ENCODE results near the gene PIGW.
A peak's percentile ranks its signal among the peaks of the same experiment; 100 is the strongest.
"Not testable (repeated sequence)": the region's sequence is repeated elsewhere in the genome, so short reads cannot be mapped to it uniquely, and the experiment has no call there.

Gene PIGW

GRCh38 chr17:36534840-36535668 lies at the start of gene PIGW, which contains the start of gene MYO19:
Gene PIGW (plus strand): TSS chr17:36534987. CDS start chr17:36537102, 2,115 bp downstream.
Gene MYO19 (minus strand): TSS chr17:36534868. CDS start chr17:36532538, 2,330 bp downstream.
- peak; percentile 93 for DNase-seq

- no peak for DNase-seq
Observed at GRCh38 chr17:36485027-36485426, 49.8 kb upstream of the PIGW start.

GRCh38 chr17:36485805-36486203 lies 49.0 kb upstream of the PIGW start:
- DNase-seq: no peak

GRCh38 chr17:36486204-36487194 lies 48.3 kb upstream of the PIGW start, which contains the start of gene ZNHIT3:
Gene ZNHIT3 (plus strand): TSS chr17:36486681. CDS start chr17:36486700, 19 bp downstream.
- peak; percentile 94 for DNase-seq

- DNase-seq: no peak
Observed at GRCh38 chr17:36493956-36494355, 40.8 kb upstream of the PIGW start.

- no peak for DNase-seq
Observed at GRCh38 chr17:36494674-36495073, 40.1 kb upstream of the PIGW start.

DNA sequence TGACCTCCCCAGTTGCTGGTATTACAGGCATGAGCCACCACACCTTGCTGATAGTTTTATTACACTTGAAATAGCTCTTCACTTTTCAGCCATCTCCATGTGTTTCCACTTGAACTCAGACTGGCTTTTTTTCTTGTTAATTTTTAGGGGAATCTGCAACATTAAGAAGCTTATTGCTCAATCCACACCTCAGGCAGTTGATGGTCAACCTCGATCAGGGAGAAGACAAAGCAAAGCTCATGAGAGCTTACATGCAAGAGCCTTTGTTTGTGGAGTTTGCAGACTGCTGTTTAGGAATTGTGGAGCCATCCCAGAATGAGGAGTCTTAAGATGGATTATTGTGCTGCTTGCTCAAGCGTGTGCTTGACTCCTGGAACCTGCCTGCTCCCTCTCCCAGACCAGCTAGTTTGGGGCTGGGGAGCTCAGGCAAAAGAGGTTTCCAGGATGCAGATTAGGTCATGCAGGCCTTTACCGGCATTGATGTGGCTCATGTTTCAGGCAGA lies 39.7 kb upstream of the PIGW start:
- DNase-seq: no peak

DNA sequence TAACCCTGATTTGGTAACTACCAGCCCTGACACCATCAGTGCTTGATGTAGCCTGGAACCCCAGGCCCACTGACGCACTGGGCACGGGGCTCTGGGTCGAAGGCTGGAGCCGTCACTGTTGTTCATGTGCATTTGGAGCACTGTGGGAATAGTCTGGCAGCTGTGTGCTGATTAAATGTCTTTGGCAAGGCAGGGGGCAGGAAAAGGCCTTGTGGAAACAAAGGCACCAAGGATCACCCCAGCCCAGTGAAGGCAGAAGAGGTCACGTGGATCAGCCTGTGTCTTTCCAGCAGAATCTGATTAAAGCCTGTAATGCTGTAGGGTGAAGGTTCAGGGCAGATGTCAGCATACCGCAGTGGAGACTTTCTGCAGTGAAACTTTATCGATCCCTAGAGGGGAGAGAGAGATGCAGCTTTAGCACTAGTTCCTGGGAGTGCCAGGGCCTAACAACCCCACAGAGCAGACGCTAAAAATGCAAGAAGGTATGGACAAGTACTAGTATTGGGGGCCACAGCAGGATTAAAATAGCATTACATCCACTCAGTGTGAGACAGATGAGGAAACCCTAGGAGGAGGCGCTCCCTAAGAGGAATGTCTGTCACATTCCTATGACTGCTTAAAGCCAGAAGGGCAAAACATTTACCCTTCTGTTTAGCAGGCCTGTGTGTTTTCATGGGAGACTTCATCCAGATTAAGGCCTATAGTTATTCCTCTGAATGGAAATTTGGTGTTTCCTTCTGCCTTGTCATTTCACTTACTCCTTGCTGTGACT lies 38.6 kb upstream of the PIGW start:
- no peak for DNase-seq

DNA sequence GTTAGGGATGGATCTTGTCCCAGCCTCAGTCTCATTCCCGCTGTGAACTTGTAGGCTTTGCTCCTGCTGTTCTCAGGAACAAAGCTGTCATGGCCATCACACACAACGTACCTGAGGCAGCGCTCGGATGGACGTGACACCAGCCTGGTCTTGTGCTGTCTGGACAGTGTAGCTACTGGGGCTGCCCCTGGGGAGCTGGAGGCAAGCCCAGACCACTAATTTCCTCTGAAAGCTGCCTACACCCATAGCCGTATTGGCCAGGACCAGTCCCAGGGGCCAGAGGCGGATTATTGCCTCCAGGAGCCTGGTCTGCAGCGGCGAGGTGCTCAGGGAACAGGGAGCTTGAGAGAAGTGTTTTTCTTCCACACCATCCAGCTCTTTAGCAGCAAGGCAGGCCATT lies 36.6 kb upstream of the PIGW start:
- DNase-seq: no peak

- DNase-seq: no peak
Observed at GRCh38 chr17:36498560-36499300, 36.1 kb upstream of the PIGW start.

- DNase-seq: no peak
Observed at GRCh38 chr17:36500745-36501225, 34.0 kb upstream of the PIGW start.

DNA sequence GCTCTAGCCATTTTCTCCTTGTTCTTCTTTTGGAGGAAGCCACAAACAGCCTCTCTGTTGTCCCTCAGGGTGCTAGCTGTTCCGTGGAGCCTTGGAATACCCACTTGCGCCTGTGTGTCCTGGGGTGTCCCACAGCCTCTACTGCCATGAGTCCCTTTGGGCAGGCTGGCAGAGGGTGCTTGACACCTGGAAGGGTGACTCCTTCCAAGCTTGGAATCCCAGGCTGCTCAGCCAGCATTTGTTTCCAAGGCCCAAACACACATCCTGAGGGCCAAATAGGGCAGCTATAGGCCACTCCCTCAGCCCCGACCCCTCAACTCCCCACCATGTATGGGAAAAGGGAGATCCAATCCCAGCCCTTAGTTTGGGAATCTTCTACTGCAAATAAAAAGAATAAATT lies 33.4 kb upstream of the PIGW start:
- DNase-seq: no peak

- no peak for DNase-seq
Observed at GRCh38 chr17:36501963-36502362, 32.8 kb upstream of the PIGW start.

- no peak for DNase-seq
Observed at GRCh38 chr17:36503456-36504155, 31.2 kb upstream of the PIGW start.

DNA sequence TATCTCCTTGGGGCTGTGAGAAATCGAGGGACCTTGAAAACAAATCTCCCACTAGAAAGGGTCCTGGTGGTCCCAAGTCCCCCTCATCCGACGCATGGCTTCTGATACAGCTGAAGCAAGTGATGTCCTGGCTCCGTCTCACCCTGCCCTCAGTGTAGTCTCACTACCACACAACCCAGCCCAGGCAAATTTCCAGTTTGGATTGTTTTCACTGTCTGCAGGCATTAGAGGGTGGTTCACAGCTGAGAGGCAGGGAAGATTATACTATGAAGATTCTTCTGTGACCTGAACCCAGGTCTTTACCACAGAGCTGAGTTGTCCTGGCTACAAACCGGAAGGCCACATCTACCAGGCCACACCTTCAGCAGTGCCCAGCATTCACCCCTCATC lies 30.6 kb upstream of the PIGW start:
- DNase-seq: no peak

DNA sequence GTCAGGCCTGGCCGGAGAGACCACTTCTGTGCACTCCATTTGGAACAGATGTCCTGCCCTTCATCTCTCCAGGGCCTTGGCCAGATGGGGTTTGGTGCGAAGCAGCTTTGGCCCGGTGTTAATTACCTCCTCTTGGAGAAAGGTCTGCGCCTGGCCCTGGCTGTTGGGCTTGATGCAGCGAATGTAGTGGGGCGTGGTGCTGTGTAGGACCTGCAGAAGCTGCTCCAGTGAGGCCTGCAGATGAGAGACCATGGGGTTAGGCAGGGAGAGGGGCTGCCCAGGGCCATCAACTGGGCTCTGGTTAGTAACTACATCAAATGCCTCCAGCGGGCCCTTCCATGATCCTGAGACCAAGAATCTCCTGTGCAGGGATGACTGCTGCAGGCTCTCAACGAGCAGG lies 29.6 kb upstream of the PIGW start:
- DNase-seq: no peak

GRCh38 chr17:36506249-36506826 lies 28.4 kb upstream of the PIGW start:
- no peak for DNase-seq

DNA sequence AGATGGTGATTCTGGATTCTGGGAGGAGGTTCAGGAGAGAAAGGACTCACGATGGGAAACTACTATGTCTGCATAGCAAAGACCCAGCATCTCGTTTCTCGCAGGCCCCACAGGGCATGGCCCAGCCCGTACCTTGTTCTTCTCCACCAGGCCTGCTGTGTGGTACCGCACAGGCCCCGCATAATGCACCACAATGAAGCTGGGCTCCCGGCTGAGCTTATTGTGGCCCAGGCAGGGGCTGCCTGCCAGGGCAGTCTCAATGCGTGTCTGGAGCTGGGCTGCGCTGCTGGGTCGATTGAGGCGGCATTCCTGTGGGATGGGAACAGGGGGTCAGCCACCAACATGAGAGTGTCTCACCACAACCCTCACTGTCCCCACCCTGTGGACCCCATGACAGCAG lies 28.0 kb upstream of the PIGW start:
- DNase-seq: no peak

- DNase-seq: no peak
Observed at GRCh38 chr17:36507266-36507665, 27.5 kb upstream of the PIGW start.

- DNase-seq: not testable (repeated sequence)
Observed at GRCh38 chr17:36508439-36508838, 26.3 kb upstream of the PIGW start.

Measured in right forelimb (tissue), 1 donor.